ENCODE measurements around the gene NT5C3B. TPM values are rescaled to one million over a fixed set of nuclear protein-coding genes. Genes with fewer than 3 reads are reported as not detected.
"Not testable (repeated sequence)": the region's sequence is repeated elsewhere in the genome, so short reads cannot be mapped to it uniquely, and the experiment has no call there.

Gene NT5C3B
- total and polyA plus RNA-seq, 2 donors (not counting 1 experiment from before 2014, with no cell fraction given): 49.6 to 50.1 TPM

DNA sequence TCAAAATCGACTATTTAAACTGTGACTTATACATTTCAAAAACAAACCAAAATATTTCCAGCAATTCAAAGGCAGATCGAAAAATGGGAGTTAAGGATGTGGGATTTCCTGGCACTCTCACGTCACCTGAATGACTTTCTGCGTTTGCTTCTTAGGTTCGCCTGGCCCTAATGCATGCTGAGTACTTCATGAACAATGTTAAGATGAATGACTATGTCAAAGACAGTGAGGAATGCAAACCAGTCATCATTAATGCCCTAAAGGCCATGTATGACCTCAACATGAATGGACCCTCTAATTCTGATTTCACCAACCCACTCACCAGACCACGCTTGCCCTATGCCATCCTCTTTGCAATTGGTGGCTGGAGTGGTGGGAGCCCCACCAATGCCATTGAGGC lies 8.9 kb upstream of the NT5C3B start:
- no peaks in the 10 kb centered on the region for H3K27me3 Mint-ChIP-seq

GRCh38 chr17:41840781-41841180 lies 4.7 kb upstream of the NT5C3B start:
- H3K4me1 ChIP-seq (ENCODE audit: control insufficient read depth in 2 of 2, insufficient read depth in 2 of 2, low read length in 2 of 2): not testable (repeated sequence)

More for the DNA sequence above, 8.9 kb upstream of the NT5C3B start:
- TF ChIP-seq CTCF (IDR thresholded peaks at IDR 0.05) (no peak), EZH2 (IDR thresholded peaks at IDR 0.05; ENCODE audit: borderline replicate concordance, insufficient read depth, low read depth, low read length, poor library complexity, severe bottlenecking) (no peak)
- no peaks in the 10 kb centered on the region for H3K9me3 Mint-ChIP-seq (ENCODE audit: insufficient read depth)
- Histone ChIP-seq H3K9me3 (ENCODE audit: control extremely low read depth in 1 of 3, control insufficient read depth in 2 of 3, insufficient read depth in 1 of 3, low read length in 2 of 3) (no peaks in the 10 kb centered on the region), H3K4me1 (ENCODE audit: control insufficient read depth in 2 of 2, insufficient read depth in 2 of 2, low read length in 2 of 2) (peaks cover 0 to 8% of the 10 kb centered on the region in 2 donors), H3K27me3 (replicated peaks in 1 of 4; ENCODE audit: control extremely low read depth in 1 of 4, control insufficient read depth in 3 of 4, insufficient read depth in 4 of 4, low read length in 3 of 4) (peaks cover 0 to 2% (median 0%) of the 10 kb centered on the region in 4 experiments), H3K27ac (ENCODE audit: low read length in 2 of 2) (no peak overlapping the region), H3K79me2 (ENCODE audit: control insufficient read depth, insufficient read depth, low read length) (peaks cover 10% of the 10 kb centered on the region), H3K4me3 (ENCODE audit: control extremely low read depth in 1 of 5, extremely low read depth in 1 of 5, insufficient read depth in 1 of 5, low read depth in 2 of 5, low read length in 4 of 5) (no peak overlapping the region), H3K36me3 (replicated peaks in 1 of 2; ENCODE audit: control extremely low read depth in 1 of 2, control insufficient read depth in 1 of 2, extremely low read depth in 1 of 2, insufficient read depth in 2 of 2, low read length in 1 of 2) (peaks cover 1 to 4% of the 10 kb centered on the region in 2 experiments), H4K20me1 (ENCODE audit: control insufficient read depth, insufficient read depth, low read length, poor library complexity, severe bottlenecking) (no peaks in the 10 kb centered on the region), H3K9ac (ENCODE audit: low read length) (no peak overlapping the region), H2AFZ (ENCODE audit: insufficient read depth, low read depth, low read length, poor library complexity, severe bottlenecking) (no peak overlapping the region), H3K4me2 (replicated peaks; ENCODE audit: low read depth, low read length, poor library complexity, severe bottlenecking) (no peak overlapping the region)
- CTCF ChIA-PET: no interaction called here
- POLR2A ChIA-PET: no interaction called here
- peaks cover 11% of the 10 kb centered on the region for H3K4me1 Mint-ChIP-seq
- DNase-seq: no peak
- no peak for ATAC-seq (ENCODE audit: low read depth)
- H3K27ac Mint-ChIP-seq: no peak overlapping the region
- WGBS (ENCODE audit: insufficient coverage): 80% methylated on average over 1 of the region's 6 CpGs
- intact Hi-C loops (cut with micrococcal nuclease): no loop called here
- H3K4me3 Mint-ChIP-seq: no peak overlapping the region

GRCh38 chr17:41839448-41839847 lies 3.4 kb upstream of the NT5C3B start:
- H3K79me2 ChIP-seq (ENCODE audit: control insufficient read depth, insufficient read depth, low read length); H3K4me3 Mint-ChIP-seq; H3K27me3 Mint-ChIP-seq; H3K27ac Mint-ChIP-seq; H3K4me2 ChIP-seq (replicated peaks; ENCODE audit: low read depth, low read length, poor library complexity, severe bottlenecking); H3K4me3 ChIP-seq (ENCODE audit: control extremely low read depth in 1 of 5, extremely low read depth in 1 of 5, insufficient read depth in 1 of 5, low read depth in 2 of 5, low read length in 4 of 5); ATAC-seq (ENCODE audit: low read depth); intact Hi-C loops (cut with micrococcal nuclease); H3K36me3 ChIP-seq (replicated peaks in 1 of 2; ENCODE audit: control extremely low read depth in 1 of 2, control insufficient read depth in 1 of 2, extremely low read depth in 1 of 2, insufficient read depth in 2 of 2, low read length in 1 of 2); H4K20me1 ChIP-seq (ENCODE audit: control insufficient read depth, insufficient read depth, low read length, poor library complexity, severe bottlenecking); H3K9ac ChIP-seq (ENCODE audit: low read length); H2AFZ ChIP-seq (ENCODE audit: insufficient read depth, low read depth, low read length, poor library complexity, severe bottlenecking); POLR2A ChIA-PET; H3K27ac ChIP-seq (ENCODE audit: low read length in 2 of 2); DNase-seq; H3K9me3 Mint-ChIP-seq (ENCODE audit: insufficient read depth); CTCF ChIA-PET; H3K9me3 ChIP-seq (ENCODE audit: control extremely low read depth in 1 of 3, control insufficient read depth in 2 of 3, insufficient read depth in 1 of 3, low read length in 2 of 3): not testable (repeated sequence)
- peaks cover 12 to 14% of the 10 kb centered on the region in 2 donors for H3K4me1 ChIP-seq (ENCODE audit: control insufficient read depth in 2 of 2, insufficient read depth in 2 of 2, low read length in 2 of 2)
- peaks cover 0 to 13% (median 0%) of the 10 kb centered on the region in 4 experiments for H3K27me3 ChIP-seq (replicated peaks in 1 of 4; ENCODE audit: control extremely low read depth in 1 of 4, control insufficient read depth in 3 of 4, insufficient read depth in 4 of 4, low read length in 3 of 4)
- peaks cover 13% of the 10 kb centered on the region for H3K4me1 Mint-ChIP-seq
- WGBS (ENCODE audit: insufficient coverage): no CpG with 5 or more reads among the region's 2 CpGs

More at GRCh38 chr17:41840781-41841180, 4.7 kb upstream of the NT5C3B start:
- H3K9ac ChIP-seq (ENCODE audit: low read length); CTCF ChIA-PET; H4K20me1 ChIP-seq (ENCODE audit: control insufficient read depth, insufficient read depth, low read length, poor library complexity, severe bottlenecking); H3K79me2 ChIP-seq (ENCODE audit: control insufficient read depth, insufficient read depth, low read length); H3K27ac ChIP-seq (ENCODE audit: low read length in 2 of 2); H3K36me3 ChIP-seq (replicated peaks in 1 of 2; ENCODE audit: control extremely low read depth in 1 of 2, control insufficient read depth in 1 of 2, extremely low read depth in 1 of 2, insufficient read depth in 2 of 2, low read length in 1 of 2); H3K9me3 Mint-ChIP-seq (ENCODE audit: insufficient read depth); H3K4me3 ChIP-seq (ENCODE audit: control extremely low read depth in 1 of 5, extremely low read depth in 1 of 5, insufficient read depth in 1 of 5, low read depth in 2 of 5, low read length in 4 of 5); H3K27ac Mint-ChIP-seq; H3K27me3 Mint-ChIP-seq; H2AFZ ChIP-seq (ENCODE audit: insufficient read depth, low read depth, low read length, poor library complexity, severe bottlenecking); DNase-seq; H3K4me2 ChIP-seq (replicated peaks; ENCODE audit: low read depth, low read length, poor library complexity, severe bottlenecking); POLR2A ChIA-PET; ATAC-seq (ENCODE audit: low read depth); H3K4me1 Mint-ChIP-seq; H3K9me3 ChIP-seq (ENCODE audit: control extremely low read depth in 1 of 3, control insufficient read depth in 2 of 3, insufficient read depth in 1 of 3, low read length in 2 of 3); H3K4me3 Mint-ChIP-seq; intact Hi-C loops (cut with micrococcal nuclease): not testable (repeated sequence)
- H3K27me3 ChIP-seq (replicated peaks in 1 of 4; ENCODE audit: control extremely low read depth in 1 of 4, control insufficient read depth in 3 of 4, insufficient read depth in 4 of 4, low read length in 3 of 4): peaks cover 0 to 13% (median 0%) of the 10 kb centered on the region in 4 experiments
- WGBS (ENCODE audit: insufficient coverage): 89% methylated on average over 3 of the region's 6 CpGs
